CD4-positive, alpha-beta T cell (primary cell): ENCODE results near the gene TOMM70. TPM values are rescaled to one million over a fixed set of nuclear protein-coding genes. Genes with fewer than 3 reads are reported as not detected.

Experiments used
- ATAC-seq: fragments of 200-7000 bp; cut with Tn5 transposase; one replicate; pipeline ENCODE4 v1.10.0; 2022; ENCODE audit warnings: mild to moderate bottlenecking; ENCODE audit not compliant: poor library complexity
- CTCF ChIA-PET: fragments of 350-600 bp; sonication (Branson Sonifier 250); formaldehyde crosslinking; loops from one replicate; lab custom pipeline; 2021; ENCODE audit warnings: antibody characterized with exemption, inconsistent platforms; lab: Charles Lee
- POLR2A ChIA-PET: fragments of 350-600 bp; sonication (Branson Sonifier 250); formaldehyde crosslinking; loops from one replicate; lab custom pipeline; 2021; ENCODE audit warnings: antibody characterized with exemption, inconsistent platforms; lab: Charles Lee
- DNase-seq, 14 experiments: peaks; one replicate each; pipeline ENCODE4 v3.0.0-alpha.2; 2013 to 2020; ENCODE audit warnings: mixed read lengths in 2 of 14
- H3K27ac ChIP-seq, 2 donors: one replicate each; pipeline versions ENCODE4 v1.5.1 to v1.7.0; 2013; ENCODE audit warnings: low read length in 2 of 2, low read depth in 1 of 2, mild to moderate bottlenecking in 1 of 2
- H3K27me3 ChIP-seq, 2 experiments: 1 replicate in 1 of 2; 2 replicates in 1 of 2; pipeline versions ENCODE4 v1.6.1 to v1.7.0; 2013; ENCODE audit warnings: low read length in 2 of 2, control low read depth in 1 of 2, mild to moderate bottlenecking in 1 of 2, moderate library complexity in 1 of 2; ENCODE audit not compliant: insufficient read depth in 2 of 2, control insufficient read depth in 1 of 2
- H3K36me3 ChIP-seq: one replicate; pipeline ENCODE4 v1.6.1; 2013; ENCODE audit warnings: low read length, control low read depth; ENCODE audit not compliant: insufficient read depth
- H3K4me1 ChIP-seq: one replicate; pipeline ENCODE4 v1.6.1; 2013; ENCODE audit warnings: low read length, control low read depth; ENCODE audit not compliant: insufficient read depth
- H3K4me3 ChIP-seq: one replicate; pipeline ENCODE4 v1.5.1; 2013; ENCODE audit warnings: mild to moderate bottlenecking, low read length, moderate library complexity
- H3K9me3 ChIP-seq, 2 experiments: 1 replicate in 1 of 2; 2 replicates in 1 of 2; pipeline versions ENCODE4 v1.6.1 to v1.7.0; 2013; ENCODE audit warnings: low read length in 2 of 2, mild to moderate bottlenecking in 2 of 2, control low read depth in 1 of 2, moderate library complexity in 1 of 2; ENCODE audit not compliant: control insufficient read depth in 1 of 2, insufficient read depth in 1 of 2
- H3K27ac Mint-ChIP-seq: one replicate; pipeline ENCODE4 v1.8.0; 2020; ENCODE audit warnings: mixed read lengths
- H3K27me3 Mint-ChIP-seq: one replicate; pipeline ENCODE4 v1.8.0; 2021; ENCODE audit warnings: mixed read lengths
- H3K36me3 Mint-ChIP-seq: one replicate; pipeline ENCODE4 v1.8.0; 2021; ENCODE audit warnings: low read depth, mixed read lengths
- H3K4me1 Mint-ChIP-seq: one replicate; pipeline ENCODE4 v1.8.0; 2021; ENCODE audit warnings: low read depth, mixed read lengths
- H3K4me3 Mint-ChIP-seq: one replicate; pipeline ENCODE4 v1.8.0; 2020; ENCODE audit warnings: mild to moderate bottlenecking, mixed read lengths
- H3K9me3 Mint-ChIP-seq: one replicate; pipeline ENCODE4 v1.8.0; 2020; ENCODE audit warnings: mixed read lengths
- intact Hi-C, 2 experiments: fragments of 100-400 bp; cut with DNase I in 1 of 2; cut with micrococcal nuclease in 1 of 2; formaldehyde crosslinking; loops; one replicate each; pipeline versions ENCODE4 v1.15.1 to v1.9.0; 2023 to 2025; cut with DNase I, micrococcal nuclease
- total RNA-seq, 174 experiments: library from RNA in 2 of 174; stranded (reverse) in 2 of 174; gene quantifications; one replicate each; pipeline ENCODE4 v1.2.3 and lab custom pipeline; 2021 to 2026
- TF ChIP-seq, protein P1 (sequence below): fragments of 200-600 bp; IDR thresholded peaks from one replicate; pipeline ENCODE4 v1.8.0; 2022; ENCODE audit warnings: antibody characterized with exemption, mild to moderate bottlenecking

Gene TOMM70
- total RNA-seq, 2 experiments from 2014 or later, result 20.9 to 21.6 TPM

DNA sequence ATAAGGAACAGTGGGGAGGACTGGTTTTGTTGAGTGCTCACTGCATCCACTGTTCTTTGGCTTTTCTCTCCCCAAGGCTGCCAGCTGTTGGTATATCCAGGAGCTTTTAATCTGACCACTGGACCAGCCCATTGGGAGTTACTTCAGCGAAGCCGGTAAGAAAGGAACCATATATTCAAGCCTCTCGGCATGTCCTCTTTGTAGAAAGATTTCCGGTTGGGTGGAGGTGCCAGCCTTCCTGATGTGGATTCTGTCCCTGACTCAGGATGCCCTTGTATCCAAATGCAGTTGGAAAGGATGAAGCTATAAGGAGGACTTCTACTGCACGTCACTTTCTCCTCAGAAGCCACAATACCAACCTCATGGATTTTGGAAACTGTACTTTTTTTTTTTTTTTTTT, 52.2 kb downstream of the TOMM70 start:
- Mint-ChIP-seq H3K27me3 (no peaks in the 10 kb centered on the region), H3K36me3 (peaks cover 91% of the 10 kb centered on the region), H3K4me3 (no peak overlapping the region), H3K27ac (no peak overlapping the region), H3K4me1 (peaks cover 7% of the 10 kb centered on the region), H3K9me3 (no peaks in the 10 kb centered on the region)
- ChIA-PET CTCF (no interaction called here), POLR2A (no interaction called here)
- Histone ChIP-seq H3K4me1 (peaks cover 2% of the 10 kb centered on the region), H3K9me3 (no peaks in the 10 kb centered on the region), H3K4me3 (no peak overlapping the region), H3K27ac (no peak overlapping the region), H3K36me3 (peaks cover 72% of the 10 kb centered on the region), H3K27me3 (no peaks in the 10 kb centered on the region)
- ATAC-seq, result no peak
- intact Hi-C loops, result no loop called here
- no peak for DNase-seq
- TF ChIP-seq, protein P1, sequence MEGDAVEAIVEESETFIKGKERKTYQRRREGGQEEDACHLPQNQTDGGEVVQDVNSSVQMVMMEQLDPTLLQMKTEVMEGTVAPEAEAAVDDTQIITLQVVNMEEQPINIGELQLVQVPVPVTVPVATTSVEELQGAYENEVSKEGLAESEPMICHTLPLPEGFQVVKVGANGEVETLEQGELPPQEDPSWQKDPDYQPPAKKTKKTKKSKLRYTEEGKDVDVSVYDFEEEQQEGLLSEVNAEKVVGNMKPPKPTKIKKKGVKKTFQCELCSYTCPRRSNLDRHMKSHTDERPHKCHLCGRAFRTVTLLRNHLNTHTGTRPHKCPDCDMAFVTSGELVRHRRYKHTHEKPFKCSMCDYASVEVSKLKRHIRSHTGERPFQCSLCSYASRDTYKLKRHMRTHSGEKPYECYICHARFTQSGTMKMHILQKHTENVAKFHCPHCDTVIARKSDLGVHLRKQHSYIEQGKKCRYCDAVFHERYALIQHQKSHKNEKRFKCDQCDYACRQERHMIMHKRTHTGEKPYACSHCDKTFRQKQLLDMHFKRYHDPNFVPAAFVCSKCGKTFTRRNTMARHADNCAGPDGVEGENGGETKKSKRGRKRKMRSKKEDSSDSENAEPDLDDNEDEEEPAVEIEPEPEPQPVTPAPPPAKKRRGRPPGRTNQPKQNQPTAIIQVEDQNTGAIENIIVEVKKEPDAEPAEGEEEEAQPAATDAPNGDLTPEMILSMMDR, result no peak

DNA sequence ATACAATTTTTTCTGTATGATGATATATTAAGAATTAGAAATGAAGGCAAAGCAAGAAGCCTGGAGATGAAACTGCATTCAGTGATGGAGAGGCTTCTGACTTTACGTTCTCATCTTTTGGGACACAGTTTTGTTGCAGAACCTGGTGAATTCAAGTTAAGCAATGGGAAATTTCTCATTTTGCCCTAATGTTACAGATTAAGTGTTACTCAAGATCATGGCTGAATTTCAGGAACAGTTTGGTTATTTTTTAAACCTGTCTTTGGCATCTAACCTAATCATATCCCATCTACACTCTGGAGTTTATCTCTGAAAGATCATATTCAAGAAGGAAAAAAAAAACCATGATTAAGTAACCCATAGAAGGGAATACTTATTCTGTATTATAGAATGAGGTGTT, 60.4 kb downstream of the TOMM70 start:
- no peak overlapping the region for H3K4me3 ChIP-seq
- POLR2A ChIA-PET, result no interaction called here
- no peak overlapping the region for H3K27ac Mint-ChIP-seq
- H3K4me3 Mint-ChIP-seq, result no peak overlapping the region
- CTCF ChIA-PET, result no interaction called here
- peaks cover 42% of the 10 kb centered on the region for H3K4me1 Mint-ChIP-seq
- DNase-seq, result no peak
- no peak for ATAC-seq
- no peaks in the 10 kb centered on the region for H3K9me3 ChIP-seq
- TF ChIP-seq, protein P1, result no peak
- no peak overlapping the region for H3K27ac ChIP-seq
- peaks cover 5% of the 10 kb centered on the region for H3K4me1 ChIP-seq
- no peaks in the 10 kb centered on the region for H3K27me3 ChIP-seq
- peaks cover 59% of the 10 kb centered on the region for H3K36me3 Mint-ChIP-seq
- intact Hi-C loops, result no loop called here
- H3K36me3 ChIP-seq, result peaks cover 49% of the 10 kb centered on the region
- no peaks in the 10 kb centered on the region for H3K27me3 Mint-ChIP-seq
- no peaks in the 10 kb centered on the region for H3K9me3 Mint-ChIP-seq

DNA sequence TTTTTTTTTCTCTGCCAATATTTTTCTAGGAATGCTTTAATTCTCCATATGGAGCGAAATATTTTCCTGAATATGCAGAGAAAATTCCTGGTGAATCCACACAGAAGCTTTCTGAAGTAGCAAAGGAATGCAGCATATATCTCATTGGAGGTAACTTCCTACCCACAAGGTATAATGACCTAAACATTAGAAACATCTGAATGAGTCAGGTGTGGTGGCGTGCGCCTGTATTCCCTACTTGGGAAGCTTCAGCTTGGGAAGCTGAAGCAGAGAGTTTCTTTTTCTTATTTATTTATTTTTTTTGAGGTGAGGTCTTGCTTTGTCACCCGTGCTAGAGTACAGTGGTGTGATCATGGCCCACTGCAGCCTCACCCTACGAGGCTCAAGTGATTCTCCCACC, 61.1 kb downstream of the TOMM70 start:
- Mint-ChIP-seq H3K36me3 (peaks cover 59% of the 10 kb centered on the region), H3K4me1 (peaks cover 49% of the 10 kb centered on the region), H3K4me3 (no peak overlapping the region), H3K27ac (no peak overlapping the region), H3K9me3 (no peaks in the 10 kb centered on the region), H3K27me3 (no peaks in the 10 kb centered on the region)
- Histone ChIP-seq H3K27ac (no peak overlapping the region), H3K4me3 (no peak overlapping the region), H3K36me3 (peaks cover 43% of the 10 kb centered on the region), H3K9me3 (no peaks in the 10 kb centered on the region), H3K27me3 (no peaks in the 10 kb centered on the region), H3K4me1 (peaks cover 11% of the 10 kb centered on the region)
- ChIA-PET CTCF (no interaction called here), POLR2A (no interaction called here)
- ATAC-seq, result no peak
- no peak for DNase-seq
- intact Hi-C loops, result loop anchor here (5.0 to 10.0 kb wide), 4 partner anchors 63 to 1435 kb away; partner anchors contain the start of genes DCBLD2 (in 1 of the 2), LNP1 (in 1 of the 2), TBC1D23 (in 1 of the 2) and TOMM70 (in 1 of the 2)
- TF ChIP-seq, protein P1, result no peak
